ENCODE results near the gene LCN6.

- TF ChIP-seq CTCF (IDR thresholded peaks at IDR 0.05; ENCODE audit: insufficient read depth, low read length, poor library complexity, severe bottlenecking), result no peak
- no peak for TF ChIP-seq EZH2phosphoT487 (conservative IDR thresholded peaks at IDR 0.05; ENCODE audit: low read length)
Observed at GRCh38 chr9:136719195-136719880, 29.0 kb downstream of the LCN6 start.

All from SU-DHL-6 (cell line).